Small intestine (tissue), 16 donors: ENCODE data around the gene RBMY1D. TPM values are rescaled to one million over a fixed set of nuclear protein-coding genes. Genes with fewer than 3 reads are reported as not detected.
"Not testable (repeated sequence)": the region's sequence is repeated elsewhere in the genome, so short reads cannot be mapped to it uniquely, and the experiment has no call there.

Experiments used
- DNase-seq, 2 donors: peaks; one replicate each; pipeline versions ENCODE4 v3.0.0 to v3.0.0-alpha.2; 2013
- FAIRE-seq: peaks from 2 replicates; lab custom pipeline; 2012; peaks lifted over from hg19 to GRCh38; lab: Jason Lieb, UNC
- H3K27ac ChIP-seq, 3 donors: one replicate each; pipeline ENCODE4 v1.5.1; 2013; ENCODE audit warnings: low read length in 2 of 3, mild to moderate bottlenecking in 2 of 3, control low read depth in 1 of 3, inconsistent platforms in 1 of 3, low read depth in 1 of 3, moderate library complexity in 1 of 3
- H3K27me3 ChIP-seq, 3 donors: one replicate each; pipeline ENCODE4 v1.6.1; 2013; ENCODE audit warnings: low read length in 3 of 3, inconsistent platforms in 1 of 3; ENCODE audit not compliant: control insufficient read depth in 3 of 3, insufficient read depth in 3 of 3
- H3K36me3 ChIP-seq, 3 donors: one replicate each; pipeline ENCODE4 v1.6.1; 2013; ENCODE audit warnings: low read length in 3 of 3, inconsistent platforms in 1 of 3, low read depth in 1 of 3, mild to moderate bottlenecking in 1 of 3, moderate library complexity in 1 of 3; ENCODE audit not compliant: control insufficient read depth in 3 of 3, insufficient read depth in 2 of 3
- H3K4me1 ChIP-seq, 3 donors: one replicate each; pipeline ENCODE4 v1.6.1; 2013; ENCODE audit warnings: low read length in 2 of 3, inconsistent platforms in 1 of 3, low read depth in 1 of 3, mild to moderate bottlenecking in 1 of 3, moderate library complexity in 1 of 3; ENCODE audit not compliant: control insufficient read depth in 3 of 3, insufficient read depth in 2 of 3
- H3K4me3 ChIP-seq, 3 donors: one replicate each; pipeline ENCODE4 v1.5.1; 2013; ENCODE audit warnings: low read length in 3 of 3, control low read depth in 1 of 3, inconsistent platforms in 1 of 3, low read depth in 1 of 3, mild to moderate bottlenecking in 1 of 3, moderate library complexity in 1 of 3
- H3K9me3 ChIP-seq, 2 donors: one replicate each; pipeline ENCODE4 v1.6.1; 2013; ENCODE audit warnings: low read depth in 1 of 2, low read length in 1 of 2; ENCODE audit not compliant: control insufficient read depth in 2 of 2, insufficient read depth in 1 of 2
- WGBS, 3 donors: extraction: QIAGEN DNeasy Blood & Tissue Kit; methylation state at CpG; one replicate each; pipeline ENCODE4 v1.1.7; 2013; 5-methylcytosine and 5-hydroxymethylcytosine counted together
- long read RNA-seq, 10 donors: transcript quantifications; one replicate each; lab custom pipeline, GENCODE V29; 2026
- polyA plus RNA-seq, 4 donors: library from polyadenylated mRNA; stranded (reverse) in 3 of 4; unstranded in 1 of 4; fragments of 200-250 nt in 3 of 4; fragments of 120-200 nt in 1 of 4; gene quantifications; one replicate each; pipeline versions ENCODE4 v1.2.1 to v1.2.3, GENCODE V29; 2013
- donor health status: healthy with polysubstance abuse.
- donor health status: control.
- donor health status: control.
- donor health status: Bipolar disorder and iron deficiency.
- donor health status: healthy.

The RBMY1D gene
- not detected for polyA plus RNA-seq
- long read RNA-seq, donor 1, result 0 reads
- long read RNA-seq, donor 2, result 0 reads
- long read RNA-seq, donor 3, result 0 reads
- long read RNA-seq, donor 4, result 0 reads
- long read RNA-seq, donor 5, result 0 reads
- long read RNA-seq, donor 6, result 0 reads
- long read RNA-seq, donor 7, result 0 reads
- long read RNA-seq, donor 8, result 0 reads
- long read RNA-seq, donor 9, result 0 reads
- long read RNA-seq, donor 10, result 0 reads

- not testable (repeated sequence) for H3K27ac ChIP-seq, H3K9me3 ChIP-seq, H3K27me3 ChIP-seq, DNase-seq, H3K4me1 ChIP-seq, H3K36me3 ChIP-seq, H3K4me3 ChIP-seq, FAIRE-seq
- WGBS, 3 donors, result no CpG with 5 or more reads among the region's 28 CpGs
Observed at GRCh38 chrY:21894426-21894825, at the start of gene RBMY1D. Gene RBMY1D, minus strand, starts transcription at chrY:21894526. Its CDS starts 2,013 bp downstream, at chrY:21892513.

GRCh38 chrY:21917932-21918331 is 23.6 kb upstream of the RBMY1D start, which contains the start of gene RBMY1E:
Gene RBMY1E, minus strand, starts transcription at chrY:21918032. Its CDS starts 1,978 bp downstream, at chrY:21916054.
- not testable (repeated sequence) for FAIRE-seq, H3K4me1 ChIP-seq, H3K36me3 ChIP-seq, H3K4me3 ChIP-seq, DNase-seq, H3K9me3 ChIP-seq, H3K27ac ChIP-seq, H3K27me3 ChIP-seq
- no CpG with 5 or more reads among the region's 29 CpGs for WGBS, 3 donors

GRCh38 chrY:21869407-21870076 is 24.8 kb downstream of the RBMY1D start:
- H3K27me3 ChIP-seq, H3K36me3 ChIP-seq, DNase-seq, H3K27ac ChIP-seq, H3K4me3 ChIP-seq, H3K4me1 ChIP-seq, H3K9me3 ChIP-seq, FAIRE-seq: not testable (repeated sequence)
- no CpG with 5 or more reads among the region's 5 CpGs for WGBS, 3 donors

GRCh38 chrY:21845481-21845880 is 48.8 kb downstream of the RBMY1D start:
- Histone ChIP-seq H3K4me3 (no peak overlapping the region), H3K27me3 (no peaks in the 10 kb centered on the region), H3K36me3 (no peaks in the 10 kb centered on the region), H3K9me3 (no peaks in the 10 kb centered on the region), H3K4me1 (no peaks in the 10 kb centered on the region), H3K27ac (no peak overlapping the region)
- peak in 1 of 2 donors; percentile 64 for DNase-seq
- FAIRE-seq, result no peak
- 9 to 27% methylated on average over 3 of the region's 3 CpGs; no CpG with 5 or more reads in 1 of the 3 donors for WGBS, 3 donors

- Histone ChIP-seq H3K4me1 (no peaks in the 10 kb centered on the region), H3K9me3 (no peaks in the 10 kb centered on the region), H3K4me3 (no peak overlapping the region), H3K27me3 (no peaks in the 10 kb centered on the region), H3K36me3 (no peaks in the 10 kb centered on the region), H3K27ac (no peak overlapping the region)
- no peak for DNase-seq
- no peak for FAIRE-seq
- WGBS, 3 donors, result 80 to 89% (median 82%) methylated on average over 1 to 4 of the region's 4 CpGs
Observed at GRCh38 chrY:21842090-21842489, 52.2 kb downstream of the RBMY1D start.

- H3K9me3 ChIP-seq, result no peaks in the 10 kb centered on the region
- H3K27me3 ChIP-seq, result no peaks in the 10 kb centered on the region
- no peaks in the 10 kb centered on the region for H3K36me3 ChIP-seq
- H3K27ac ChIP-seq, result no peak overlapping the region
- WGBS, 3 donors, result 75 to 84% methylated on average over 5 of the region's 5 CpGs; no CpG with 5 or more reads in 1 of the 3 donors
- H3K4me3 ChIP-seq, result no peak overlapping the region
- DNase-seq, result no peak
- H3K4me1 ChIP-seq, result no peaks in the 10 kb centered on the region
- FAIRE-seq, result no peak
Observed at GRCh38 chrY:21839489-21839888, 54.8 kb downstream of the RBMY1D start.

GRCh38 chrY:21836343-21836742 is 58.0 kb downstream of the RBMY1D start:
- Histone ChIP-seq H3K27me3 (no peaks in the 10 kb centered on the region), H3K27ac (no peak overlapping the region), H3K4me1 (no peaks in the 10 kb centered on the region), H3K9me3 (no peaks in the 10 kb centered on the region), H3K36me3 (no peaks in the 10 kb centered on the region), H3K4me3 (no peak overlapping the region)
- 71 to 87% methylated on average over 8 of the region's 8 CpGs; no CpG with 5 or more reads in 1 of the 3 donors for whole genome bisulfite sequencing, 3 donors
- DNase-seq (no peak), FAIRE-seq (no peak)

GRCh38 chrY:21835052-21835451 is 59.3 kb downstream of the RBMY1D start:
- Histone ChIP-seq H3K36me3 (no peaks in the 10 kb centered on the region), H3K27ac (no peak overlapping the region), H3K4me3 (no peak overlapping the region), H3K9me3 (no peaks in the 10 kb centered on the region), H3K27me3 (no peaks in the 10 kb centered on the region), H3K4me1 (no peaks in the 10 kb centered on the region)
- FAIRE-seq (no peak), DNase-seq (no peak)
- WGBS, 3 donors, result 76 to 90% methylated on average over 7 of the region's 7 CpGs; no CpG with 5 or more reads in 1 of the 3 donors
